Mesothelial cell of epicardium (in vitro differentiated cells): ENCODE data around the gene MEAF6. TPM values are rescaled to one million over a fixed set of nuclear protein-coding genes. Genes with fewer than 3 reads are reported as not detected.
"Not testable (repeated sequence)": the region's sequence is repeated elsewhere in the genome, so short reads cannot be mapped to it uniquely, and the experiment has no call there.

Experiments
- DNase-seq, 2 experiments: peaks; one replicate each; pipeline ENCODE4 v3.0.0; 2021; ENCODE audit warnings: low spot score in 2 of 2; ENCODE audit not compliant: unreplicated experiment in 2 of 2
- H3K27ac Mint-ChIP-seq: 2 replicates; pipeline ENCODE4 v1.8.0; 2021; ENCODE audit warnings: mixed read lengths
- H3K27me3 Mint-ChIP-seq: 2 replicates; pipeline ENCODE4 v1.8.0; 2021; ENCODE audit warnings: low read depth, mixed read lengths
- H3K36me3 Mint-ChIP-seq: 2 replicates; pipeline ENCODE4 v1.8.0; 2021; ENCODE audit warnings: mixed read lengths
- H3K4me1 Mint-ChIP-seq: 2 replicates; pipeline ENCODE4 v1.8.0; 2021; ENCODE audit warnings: mixed read lengths
- H3K4me3 Mint-ChIP-seq: 2 replicates; pipeline ENCODE4 v1.8.0; 2021; ENCODE audit warnings: mild to moderate bottlenecking, moderate library complexity, mixed read lengths
- H3K9me3 Mint-ChIP-seq: 2 replicates; pipeline ENCODE4 v1.8.0; 2021; ENCODE audit warnings: mixed read lengths
- CTCF ChIP-seq: fragments of 200-600 bp; sonication (generic); IDR thresholded peaks from one replicate; pipeline ENCODE4 v1.5.0; 2021; ENCODE audit warnings: antibody characterized with exemption; ENCODE audit not compliant: unreplicated experiment
- total RNA-seq: library from RNA; stranded (reverse); gene quantifications from 3 replicates; pipeline ENCODE4 v1.2.1, GENCODE V29; 2021

The MEAF6 gene
- total RNA-seq, 1 donor from 2014 or later = 58.7 TPM

DNA sequence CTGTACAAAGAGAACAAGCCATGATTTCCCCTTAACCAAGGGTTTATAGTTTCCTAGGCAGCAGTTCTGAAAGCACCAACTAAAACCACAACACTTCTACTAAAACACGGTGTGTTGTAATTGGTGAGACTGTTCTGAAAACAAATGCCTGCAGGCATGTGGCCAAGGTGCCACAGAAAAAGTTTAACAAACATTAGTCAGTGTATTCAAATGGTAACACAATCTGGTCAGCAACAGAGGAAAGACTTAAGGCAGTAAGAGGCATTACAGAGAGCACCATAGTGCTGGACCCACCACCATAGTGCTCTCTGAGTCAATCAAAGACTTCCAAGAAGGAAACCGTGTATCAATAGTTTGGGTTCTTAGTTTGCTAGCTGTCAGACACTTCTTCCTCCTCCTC is 22.8 kb upstream of the MEAF6 start:
- DNase-seq = no peak
- Mint-ChIP-seq H3K4me3 (no peak overlapping the region), H3K36me3 (peaks cover 41% of the 10 kb centered on the region), H3K27me3 (no peaks in the 10 kb centered on the region), H3K9me3 (no peaks in the 10 kb centered on the region), H3K27ac (no peak overlapping the region), H3K4me1 (peaks cover 7% of the 10 kb centered on the region)
- TF ChIP-seq CTCF = no peak

DNA sequence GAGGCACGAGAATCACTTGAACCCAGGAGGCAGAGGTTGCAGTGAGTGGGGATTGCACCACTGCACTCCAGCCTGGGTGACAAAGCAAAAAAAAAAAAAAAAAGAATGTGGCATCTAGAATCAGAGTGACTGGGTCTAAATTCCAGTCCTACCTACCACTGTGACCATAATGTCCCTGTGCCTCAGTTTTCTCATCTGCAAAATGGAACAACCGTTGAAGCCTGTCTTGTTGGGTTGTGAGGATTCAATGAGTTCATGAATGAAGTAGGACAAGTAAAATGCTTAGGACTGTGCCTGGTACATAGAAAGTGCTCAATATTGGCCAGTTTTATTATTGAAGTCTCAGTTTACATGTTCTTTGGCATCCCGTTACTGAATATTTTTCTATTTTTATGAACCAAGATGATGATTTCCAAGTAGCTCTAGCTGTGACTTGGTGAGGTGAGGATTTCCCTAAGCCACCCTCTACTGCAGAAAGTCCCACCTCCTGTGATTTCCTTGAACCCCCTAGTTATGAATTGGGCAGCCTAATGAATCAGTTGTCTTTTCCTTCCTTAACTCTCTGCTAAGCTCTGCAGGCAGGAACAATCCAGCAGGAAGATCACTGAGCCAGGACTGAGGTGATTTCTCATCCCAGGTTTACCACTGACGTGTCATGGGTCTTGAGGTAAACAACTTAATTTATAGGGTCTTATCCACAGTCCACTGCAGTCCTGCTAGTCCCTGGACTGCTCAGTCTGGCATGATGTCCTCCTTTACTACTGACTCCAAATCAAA is 18.9 kb upstream of the MEAF6 start:
- Mint-ChIP-seq H3K9me3 (no peaks in the 10 kb centered on the region), H3K27me3 (no peaks in the 10 kb centered on the region), H3K4me1 (peaks cover 7% of the 10 kb centered on the region), H3K36me3 (peaks cover 26% of the 10 kb centered on the region), H3K27ac (peak overlapping the region; percentile 94), H3K4me3 (no peak overlapping the region)
- TF ChIP-seq CTCF = no peak
- DNase-seq = no peak

DNA sequence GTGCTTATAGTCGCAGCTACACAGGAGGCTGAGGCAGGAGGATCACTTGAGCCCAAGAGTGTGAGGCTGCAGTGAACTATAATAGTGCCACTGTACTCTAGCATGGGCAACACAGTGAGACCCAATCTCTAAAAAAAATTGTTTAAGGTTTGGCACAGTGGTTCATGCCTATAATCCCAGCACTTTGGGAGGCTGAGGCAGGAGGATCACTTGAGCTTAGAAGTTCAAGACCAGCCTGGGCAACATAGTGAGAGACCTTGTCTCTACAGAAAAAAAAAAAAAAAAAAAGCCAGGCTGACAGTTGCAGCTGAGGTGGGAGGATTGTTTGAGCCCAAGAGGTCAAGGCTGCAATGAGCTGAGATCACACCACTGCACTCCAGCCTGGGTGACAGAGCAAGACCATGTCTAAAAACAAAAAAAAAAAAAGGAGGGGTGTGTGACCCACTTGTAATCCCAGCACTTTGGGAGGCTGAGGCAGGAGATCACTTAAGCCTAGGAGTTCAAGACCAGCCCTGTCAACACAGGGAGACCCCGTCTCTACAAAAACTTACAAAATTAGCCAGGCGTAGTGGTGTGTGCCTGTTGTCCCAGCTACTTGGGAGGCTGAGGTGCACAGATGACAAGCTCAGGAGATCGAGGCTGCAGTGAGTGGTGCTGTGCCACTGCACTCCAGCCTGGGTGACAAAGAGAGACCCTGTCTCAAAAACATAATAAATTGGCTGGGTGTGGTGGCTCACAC is 18.0 kb upstream of the MEAF6 start:
- not testable (repeated sequence) for DNase-seq, H3K4me3 Mint-ChIP-seq, H3K27me3 Mint-ChIP-seq, H3K9me3 Mint-ChIP-seq, H3K4me1 Mint-ChIP-seq, H3K27ac Mint-ChIP-seq
- peaks cover 21% of the 10 kb centered on the region for H3K36me3 Mint-ChIP-seq

DNA sequence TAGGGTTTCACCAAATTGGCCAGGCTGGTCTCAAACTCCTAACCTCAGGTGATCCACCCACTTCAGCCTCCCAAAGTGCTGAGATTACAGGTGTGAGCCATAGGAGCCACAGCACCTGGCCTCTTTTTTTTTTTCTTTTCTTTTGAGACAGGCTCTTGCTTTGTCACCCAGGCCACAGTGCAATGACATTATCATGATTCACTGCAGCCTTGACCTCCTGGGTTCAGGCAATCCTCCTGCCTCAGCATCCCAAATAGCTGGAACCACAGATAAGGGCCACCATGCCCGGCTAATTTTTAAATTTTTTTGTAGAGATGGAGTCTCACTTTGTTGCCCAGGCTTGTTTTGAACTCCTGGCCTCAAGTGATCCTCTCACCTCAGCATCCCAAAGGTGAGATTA is 15.3 kb upstream of the MEAF6 start:
- H3K27me3 Mint-ChIP-seq, H3K4me3 Mint-ChIP-seq, H3K27ac Mint-ChIP-seq, DNase-seq, H3K36me3 Mint-ChIP-seq, H3K9me3 Mint-ChIP-seq, H3K4me1 Mint-ChIP-seq: not testable (repeated sequence)

- Mint-ChIP-seq H3K9me3 (no peaks in the 10 kb centered on the region), H3K4me1 (peaks cover 11% of the 10 kb centered on the region), H3K27me3 (peaks cover 3% of the 10 kb centered on the region), H3K4me3 (no peak overlapping the region), H3K36me3 (no peaks in the 10 kb centered on the region), H3K27ac (no peak overlapping the region)
- DNase-seq = no peak
- no peak for TF ChIP-seq CTCF
Observed at GRCh38 chr1:37519613-37520012, 5.0 kb upstream of the MEAF6 start.

GRCh38 chr1:37518929-37519328 is 4.4 kb upstream of the MEAF6 start:
- not testable (repeated sequence) for H3K27me3 Mint-ChIP-seq, H3K4me3 Mint-ChIP-seq, H3K9me3 Mint-ChIP-seq, H3K27ac Mint-ChIP-seq, H3K36me3 Mint-ChIP-seq, DNase-seq
- H3K4me1 Mint-ChIP-seq = peaks cover 11% of the 10 kb centered on the region

- H3K27ac Mint-ChIP-seq, H3K27me3 Mint-ChIP-seq, H3K36me3 Mint-ChIP-seq: not testable (repeated sequence)
Observed at GRCh38 chr1:37518241-37518640, 3.7 kb upstream of the MEAF6 start.

More at GRCh38 chr1:37518241-37518640, 3.7 kb upstream of the MEAF6 start:
- peaks cover 15% of the 10 kb centered on the region for H3K4me1 Mint-ChIP-seq
- H3K9me3 Mint-ChIP-seq, H3K4me3 Mint-ChIP-seq, DNase-seq: not testable (repeated sequence)
